Activated T-cell treated with anti-CD3 and anti-CD28 coated beads, Interleukin-2, amount 50 U/mL, for 1 hour (primary cell): ENCODE results near the gene ZC3H12A.
A peak's percentile ranks its signal among the peaks of the same experiment; 100 is the strongest.

Source experiments
- DNase-seq: peaks from one replicate; pipeline ENCODE4 v3.0.0-alpha.2; 2020

The ZC3H12A gene

GRCh38 chr1:37474046-37474696, at the start of gene ZC3H12A:
TSS of gene ZC3H12A (plus strand) at chr1:37474580. CDS start at chr1:37475497, 917 bp downstream.
- DNase-seq: peak; percentile 94

GRCh38 chr1:37425221-37425620, 49.2 kb upstream of the ZC3H12A start:
- no peak for DNase-seq

GRCh38 chr1:37429029-37429428, 45.4 kb upstream of the ZC3H12A start:
- no peak for DNase-seq

GRCh38 chr1:37430103-37430985, 44.0 kb upstream of the ZC3H12A start:
- DNase-seq: no peak

- DNase-seq: no peak
Observed at GRCh38 chr1:37432716-37433115, 41.7 kb upstream of the ZC3H12A start.

DNA sequence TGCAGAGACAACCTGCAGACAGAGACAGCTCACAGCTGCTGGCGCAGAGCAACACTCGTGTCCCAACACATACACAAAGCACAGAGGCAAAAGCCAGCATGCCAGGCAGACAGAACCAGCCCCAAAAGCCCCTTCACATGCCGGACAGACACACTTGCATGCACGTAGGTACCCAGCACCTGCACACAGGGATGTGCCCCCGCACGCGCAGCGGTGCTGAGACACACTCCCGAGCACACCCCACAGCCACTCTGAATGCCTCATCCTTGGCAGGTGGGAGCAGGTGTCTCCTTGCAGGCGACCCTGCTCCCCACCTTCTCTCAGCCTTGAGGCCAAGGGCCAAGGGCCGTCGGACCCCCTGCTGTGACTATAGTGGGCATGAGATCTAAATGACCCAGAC, 41.2 kb upstream of the ZC3H12A start:
- no peak for DNase-seq

GRCh38 chr1:37434292-37435225, 39.8 kb upstream of the ZC3H12A start:
- peak; percentile 77 for DNase-seq

- DNase-seq: no peak
Observed at GRCh38 chr1:37437087-37437486, 37.3 kb upstream of the ZC3H12A start.

DNA sequence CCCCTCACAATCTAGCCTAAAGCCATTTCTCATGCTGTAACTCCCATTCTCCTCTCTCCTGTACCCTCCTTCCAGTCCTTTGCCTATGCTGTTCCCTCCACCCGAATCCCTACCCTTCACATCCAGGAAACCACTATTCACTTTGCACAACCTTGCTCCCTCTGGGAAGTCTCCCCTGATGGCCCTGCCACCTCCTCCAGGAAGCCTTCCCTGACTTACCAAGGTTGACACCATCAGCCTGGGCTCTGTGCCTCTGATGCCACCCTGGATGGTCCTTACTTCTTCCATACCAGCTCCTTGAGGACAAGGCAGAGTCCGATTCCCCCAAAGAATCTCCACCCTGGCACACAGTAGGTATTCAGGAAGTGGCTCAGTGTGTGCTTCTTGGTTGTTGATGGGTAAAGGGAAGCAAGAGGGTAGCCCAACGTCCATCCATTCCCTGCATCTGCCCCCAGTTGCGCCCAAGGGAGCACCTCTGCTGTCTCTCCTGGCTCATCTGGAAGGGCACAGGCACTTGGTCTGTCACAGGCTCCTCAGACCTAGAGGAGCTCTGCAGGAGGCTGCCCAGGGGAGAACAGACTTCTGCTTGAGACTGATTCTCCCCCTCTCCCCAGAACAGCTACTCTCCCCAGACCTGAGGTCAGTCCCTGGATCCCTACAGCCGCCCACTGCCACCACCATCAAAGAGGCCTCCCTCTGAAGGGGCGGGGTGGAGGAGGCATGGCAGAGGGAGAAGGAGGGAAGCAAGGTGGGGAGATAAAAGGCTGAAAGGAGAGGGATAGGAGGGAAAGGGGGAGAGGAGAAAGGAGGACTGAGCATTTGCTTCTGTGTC, 36.1 kb upstream of the ZC3H12A start:
- DNase-seq: no peak

GRCh38 chr1:37438869-37439343, 35.5 kb upstream of the ZC3H12A start:
- DNase-seq: no peak

- no peak for DNase-seq
Observed at GRCh38 chr1:37439349-37439995, 34.9 kb upstream of the ZC3H12A start.

GRCh38 chr1:37441490-37441889, 32.9 kb upstream of the ZC3H12A start:
- DNase-seq: no peak

- DNase-seq: no peak
Observed at GRCh38 chr1:37442139-37442538, 32.2 kb upstream of the ZC3H12A start.

- DNase-seq: no peak
Observed at GRCh38 chr1:37442644-37443043, 31.7 kb upstream of the ZC3H12A start.

GRCh38 chr1:37446874-37447273, 27.5 kb upstream of the ZC3H12A start:
- DNase-seq: no peak

- DNase-seq: no peak
Observed at GRCh38 chr1:37448185-37448584, 26.2 kb upstream of the ZC3H12A start.

DNA sequence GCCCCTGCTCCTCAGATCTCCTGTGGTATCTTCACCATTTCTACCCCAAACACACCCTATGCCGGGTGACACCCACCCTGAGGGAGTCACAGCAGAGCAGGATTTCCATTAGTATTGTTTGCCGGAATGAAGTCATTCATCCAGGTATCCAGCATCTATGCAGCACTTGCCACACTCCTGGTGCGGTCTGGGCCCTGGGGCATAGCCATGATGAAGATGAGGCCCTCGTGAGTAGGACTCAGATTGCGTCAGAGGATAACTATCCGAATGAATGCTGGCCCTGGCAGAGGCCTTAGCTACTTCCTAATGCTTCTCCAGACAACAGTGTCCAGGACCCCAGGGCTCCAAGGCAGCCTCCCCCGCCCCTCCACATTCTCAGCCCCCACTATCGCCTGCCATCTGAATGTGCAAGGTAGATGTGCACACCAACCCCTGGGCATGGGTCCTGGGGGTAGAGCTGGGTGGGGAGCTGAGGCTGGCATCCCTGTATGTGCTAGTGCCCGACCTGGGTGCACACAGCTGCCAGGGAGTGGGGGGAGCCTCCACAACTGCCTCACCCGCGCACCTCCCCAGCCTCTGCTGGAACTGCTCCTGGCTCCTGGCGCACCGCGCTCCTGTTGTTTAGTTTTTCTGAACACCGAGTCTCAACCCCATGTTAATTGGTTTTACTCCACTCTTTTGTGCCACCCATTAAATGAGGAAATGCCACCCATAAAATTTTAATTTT, 25.5 kb upstream of the ZC3H12A start:
- DNase-seq: no peak

DNA sequence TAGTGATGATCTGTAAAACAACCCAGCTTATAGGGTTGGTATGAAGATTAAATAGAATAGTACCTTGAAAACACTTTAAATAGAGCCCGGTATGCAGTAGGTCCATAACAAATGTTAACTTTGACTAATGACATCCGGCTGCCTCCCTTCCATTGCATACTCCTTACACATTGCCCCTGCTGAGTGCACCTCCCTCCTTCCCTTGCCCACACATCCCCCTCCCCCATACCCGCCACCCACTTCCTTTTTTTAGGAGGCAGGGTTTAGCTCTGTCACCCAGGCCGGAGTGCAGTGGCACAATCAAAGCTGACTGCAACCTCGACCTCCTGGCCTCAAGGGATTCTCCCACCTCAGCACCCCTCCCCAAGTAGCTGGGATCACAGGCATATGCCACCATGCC, 24.4 kb upstream of the ZC3H12A start:
- DNase-seq: no peak

DNA sequence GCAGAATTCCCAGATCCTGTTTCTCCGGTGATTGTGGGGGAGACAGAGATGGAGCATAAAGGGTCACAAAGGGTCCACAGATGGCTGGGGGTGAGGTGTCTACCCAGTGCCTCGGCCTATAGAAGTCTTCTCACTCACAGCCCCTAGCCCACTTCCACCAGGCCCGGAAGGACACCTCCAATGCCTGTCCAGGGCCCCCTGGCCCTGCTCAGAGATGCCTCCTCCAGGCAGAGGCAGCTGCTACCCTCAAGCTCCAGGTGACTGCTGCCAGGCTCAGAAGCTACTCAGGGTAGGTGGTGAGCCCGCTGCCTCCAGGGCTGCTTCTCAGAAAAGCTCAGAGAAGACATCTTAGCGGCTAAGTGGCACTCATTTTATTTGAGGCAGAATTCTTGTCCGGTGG, 22.0 kb upstream of the ZC3H12A start:
- DNase-seq: no peak

GRCh38 chr1:37453647-37454046, 20.7 kb upstream of the ZC3H12A start:
- DNase-seq: no peak

DNA sequence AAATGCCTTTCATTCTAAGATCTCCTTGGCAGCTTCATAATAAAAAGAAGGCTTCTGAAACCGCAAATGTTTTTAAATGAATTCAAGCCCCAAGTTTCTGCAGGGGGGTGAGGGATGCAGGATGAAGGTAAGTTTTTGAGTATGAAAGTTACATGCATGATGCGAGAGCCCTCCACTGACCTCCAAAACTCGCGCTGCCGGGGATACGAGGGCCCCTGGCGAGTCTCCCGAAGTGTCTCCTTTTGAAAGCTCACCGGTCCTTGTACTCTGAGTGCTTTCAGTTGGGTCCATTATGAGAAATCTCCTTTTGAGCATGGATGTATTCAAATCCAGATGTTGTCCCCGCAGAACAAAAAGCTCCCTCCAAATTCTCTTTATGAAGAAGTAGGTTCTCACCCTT, 18.9 kb upstream of the ZC3H12A start:
- DNase-seq: no peak
